Measurements from ENCODE around the gene SLC27A2.
"Not testable (repeated sequence)": the region's sequence is repeated elsewhere in the genome, so short reads cannot be mapped to it uniquely, and the experiment has no call there.

SLC27A2 gene

DNA sequence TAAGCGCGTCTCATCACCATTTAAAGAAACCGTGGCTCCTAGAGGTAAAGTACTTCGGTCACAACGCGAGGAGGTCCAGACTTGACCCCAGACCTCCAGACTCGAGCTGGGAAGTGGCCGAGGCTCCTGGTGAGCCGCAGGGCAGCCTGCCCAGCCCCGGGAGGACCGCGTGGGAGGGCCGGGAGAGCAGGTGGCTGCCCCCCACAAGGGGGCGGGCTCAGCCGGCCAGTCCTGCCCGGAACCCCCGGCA is at the start of gene SLC27A2:
SLC27A2 (plus strand) TSS at position 228 of the 250 bp plus-strand sequence. CDS start 232 bp downstream, outside the sequence.
- DNase-seq, result no peak

DNA sequence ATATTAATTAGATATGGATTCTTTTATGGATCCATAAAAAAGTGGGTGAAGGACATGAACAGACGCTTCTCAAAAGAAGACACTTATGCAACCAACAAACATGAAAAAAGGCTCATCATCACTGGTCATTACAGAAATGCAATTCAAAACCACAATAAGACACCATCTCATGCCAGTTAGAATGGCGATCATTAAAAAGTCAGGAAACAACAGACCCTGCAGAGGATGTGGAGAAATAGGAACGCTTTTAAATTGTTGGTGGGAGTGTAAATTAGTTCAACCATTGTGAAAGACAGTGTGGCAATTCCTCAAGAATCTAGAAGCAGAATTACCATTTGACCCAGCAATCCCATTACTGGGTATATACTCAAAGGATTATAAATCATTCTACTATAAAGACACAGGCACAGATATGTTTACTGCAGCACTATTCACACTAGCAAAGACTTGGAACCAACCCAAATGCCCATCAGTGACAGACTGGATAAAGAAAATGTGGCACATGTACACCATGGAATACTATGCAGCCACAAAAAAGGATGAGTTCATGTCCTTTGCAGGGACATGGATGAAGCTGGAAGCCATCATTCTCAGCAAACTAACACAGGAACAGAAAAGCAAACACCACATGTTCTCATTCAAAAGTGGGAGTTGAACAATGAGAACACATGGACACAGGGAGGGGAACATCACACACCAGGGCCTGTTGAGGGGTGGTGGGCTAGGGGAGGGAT is 49.6 kb upstream of the SLC27A2 start:
- not testable (repeated sequence) for DNase-seq

DNA sequence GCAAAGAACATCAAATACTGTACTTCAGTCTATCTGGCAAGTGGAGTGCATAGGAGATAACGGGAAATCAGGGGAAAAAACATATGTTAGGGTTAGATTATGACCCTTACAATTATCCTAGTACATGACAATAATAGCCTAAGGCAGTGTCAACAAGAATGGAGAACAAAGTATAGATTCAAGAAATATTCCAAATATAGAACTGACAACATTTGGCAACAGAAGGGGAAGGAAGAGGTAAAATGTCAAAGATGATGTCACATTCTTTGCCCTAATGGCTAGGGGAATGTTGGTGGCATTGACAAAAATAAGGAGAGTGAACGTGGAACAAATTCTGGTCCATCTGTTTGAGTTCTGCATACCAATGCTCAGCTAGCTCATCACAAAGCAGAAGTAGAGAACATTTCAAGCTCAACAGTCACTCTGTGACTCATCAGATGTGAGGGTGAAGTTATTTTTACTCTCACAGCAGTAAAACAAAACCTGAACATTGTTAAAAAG is 47.4 kb upstream of the SLC27A2 start:
- peak; percentile 68 for DNase-seq

DNA sequence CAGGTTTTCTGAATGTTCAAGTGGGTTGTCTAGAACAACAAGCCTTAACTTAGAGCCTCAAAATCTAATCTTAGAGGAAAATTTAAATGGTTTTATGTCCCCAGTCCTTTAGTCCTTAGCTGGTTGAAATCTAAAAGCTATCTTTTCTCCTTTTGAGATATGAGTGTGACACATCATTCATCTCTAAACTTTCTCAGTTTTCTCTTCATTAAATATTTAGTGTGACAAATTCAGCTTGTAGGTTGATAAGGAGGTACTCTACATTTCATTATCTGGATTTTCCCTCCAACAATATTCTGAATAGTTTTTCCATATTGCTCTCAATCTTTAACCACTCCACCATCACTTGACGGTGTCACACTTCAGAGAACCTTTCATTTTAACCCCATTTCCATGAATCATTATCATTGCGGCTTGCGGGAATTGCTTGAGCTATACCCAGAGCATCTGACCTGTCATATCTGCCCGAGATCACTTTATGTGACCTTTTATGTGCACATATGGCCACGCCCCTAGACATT is 46.9 kb upstream of the SLC27A2 start:
- no peak for DNase-seq

DNA sequence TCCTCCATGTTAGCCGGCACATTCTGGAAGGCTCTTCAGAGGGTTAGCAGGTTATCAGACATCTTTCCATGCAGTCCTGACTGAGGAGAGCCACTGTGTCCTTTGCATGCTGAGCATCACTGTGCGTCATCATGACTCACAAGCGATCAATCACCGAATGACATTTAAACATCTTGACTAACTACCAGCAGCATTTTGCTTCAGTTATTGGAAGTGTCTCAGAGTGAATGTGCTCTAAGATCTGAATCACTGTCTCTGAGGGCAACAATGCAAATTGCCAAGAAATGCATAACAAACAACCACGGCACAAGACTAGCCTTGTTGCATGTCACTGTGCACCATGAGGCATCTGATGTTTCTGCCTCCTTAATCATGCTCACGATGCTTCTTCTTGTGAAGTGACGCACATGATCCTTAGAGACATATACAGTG is 44.6 kb upstream of the SLC27A2 start:
- DNase-seq, result no peak

DNA sequence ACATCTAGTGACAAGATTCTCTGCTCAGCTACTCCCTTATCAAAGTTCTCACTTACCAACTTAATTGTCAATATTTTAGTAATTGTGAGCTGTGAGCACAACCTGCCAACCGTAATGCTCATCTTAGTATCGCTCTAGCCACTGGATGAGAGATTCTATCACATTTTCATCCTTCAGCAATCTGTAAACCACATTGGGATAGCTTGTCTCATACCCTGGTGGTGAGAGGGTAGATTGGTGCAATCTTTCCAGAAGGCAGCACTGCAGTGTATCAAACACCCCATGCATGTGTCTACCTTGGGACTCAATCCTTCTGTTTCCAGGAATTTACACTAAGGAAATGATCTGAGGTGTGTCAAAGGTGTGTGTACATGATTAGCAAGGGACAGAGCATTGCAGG is 44.1 kb upstream of the SLC27A2 start:
- no peak for DNase-seq

DNA sequence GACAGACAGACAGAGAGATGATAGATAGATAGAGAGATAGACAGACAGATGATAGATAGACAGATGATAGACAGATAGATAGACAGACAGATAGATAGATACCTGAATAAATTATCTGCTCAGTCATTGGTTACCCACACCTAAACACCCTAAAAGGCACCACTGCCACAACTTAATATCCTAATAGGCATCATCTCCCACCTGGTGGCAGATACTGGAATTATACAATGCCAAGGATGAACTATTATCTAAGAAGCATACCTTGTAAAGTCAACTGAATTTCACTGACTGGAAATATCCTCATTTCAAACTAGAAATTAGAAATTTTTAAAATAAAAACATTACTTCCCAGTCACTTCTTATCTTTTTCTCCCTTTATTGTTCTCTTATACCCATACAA is 43.6 kb upstream of the SLC27A2 start:
- DNase-seq, result no peak

DNA sequence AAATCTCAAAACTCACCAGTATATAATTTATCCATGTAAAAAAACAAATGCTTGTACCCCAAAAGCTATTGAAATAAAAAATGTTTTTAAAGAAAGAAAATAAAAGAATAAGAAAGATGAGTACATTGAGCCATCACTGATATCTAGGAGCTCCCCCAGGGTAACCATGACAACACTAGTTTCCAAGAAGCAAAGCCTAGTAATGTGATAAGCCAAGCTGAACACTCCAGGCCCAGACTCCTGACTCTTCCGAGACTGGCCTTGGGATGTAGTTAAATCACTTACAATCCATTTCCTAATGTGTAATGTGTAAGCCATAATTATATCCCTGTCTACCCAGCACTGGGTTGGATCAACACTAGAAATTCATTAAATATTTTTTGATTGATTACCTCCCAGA is 41.9 kb upstream of the SLC27A2 start:
- no peak for DNase-seq

DNA sequence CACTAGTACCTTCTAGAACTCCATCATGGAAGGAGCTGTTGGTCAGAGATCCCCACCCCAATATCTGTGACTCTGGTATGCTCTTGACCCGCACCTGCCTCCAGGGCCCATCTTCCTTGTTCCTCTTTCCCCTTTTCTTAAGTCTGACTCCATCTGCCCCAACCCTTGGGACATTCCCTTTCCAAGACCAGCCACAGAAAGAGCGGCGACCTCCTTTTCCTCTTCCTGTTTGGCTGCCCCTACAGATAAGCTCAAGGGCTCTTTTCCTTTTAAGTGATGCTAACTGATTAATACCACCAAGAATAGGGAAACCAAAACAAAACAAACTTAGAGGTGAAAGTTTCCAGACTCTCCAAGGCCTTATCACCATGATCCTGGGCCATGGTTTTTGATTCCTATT is 41.0 kb upstream of the SLC27A2 start:
- DNase-seq, result no peak

DNA sequence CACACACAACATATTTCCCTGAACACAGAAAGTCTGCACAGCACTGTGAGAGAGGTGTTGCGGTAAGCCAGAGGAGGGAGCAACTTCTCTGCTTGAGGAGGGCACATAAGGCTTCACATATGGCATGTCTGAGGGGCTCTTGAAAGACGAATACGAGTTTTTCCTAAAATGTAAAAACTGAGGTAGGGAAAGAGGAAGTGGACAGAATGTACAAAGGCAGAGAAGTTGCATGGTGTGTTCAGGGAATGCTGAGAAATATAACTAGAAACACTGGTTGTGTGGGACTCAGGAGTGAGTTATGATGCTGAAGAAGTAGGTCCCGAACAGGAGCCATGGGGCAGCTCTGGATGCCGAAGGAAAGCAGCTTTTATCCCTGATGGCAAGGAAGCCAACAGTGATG is 40.1 kb upstream of the SLC27A2 start:
- DNase-seq, result no peak

DNA sequence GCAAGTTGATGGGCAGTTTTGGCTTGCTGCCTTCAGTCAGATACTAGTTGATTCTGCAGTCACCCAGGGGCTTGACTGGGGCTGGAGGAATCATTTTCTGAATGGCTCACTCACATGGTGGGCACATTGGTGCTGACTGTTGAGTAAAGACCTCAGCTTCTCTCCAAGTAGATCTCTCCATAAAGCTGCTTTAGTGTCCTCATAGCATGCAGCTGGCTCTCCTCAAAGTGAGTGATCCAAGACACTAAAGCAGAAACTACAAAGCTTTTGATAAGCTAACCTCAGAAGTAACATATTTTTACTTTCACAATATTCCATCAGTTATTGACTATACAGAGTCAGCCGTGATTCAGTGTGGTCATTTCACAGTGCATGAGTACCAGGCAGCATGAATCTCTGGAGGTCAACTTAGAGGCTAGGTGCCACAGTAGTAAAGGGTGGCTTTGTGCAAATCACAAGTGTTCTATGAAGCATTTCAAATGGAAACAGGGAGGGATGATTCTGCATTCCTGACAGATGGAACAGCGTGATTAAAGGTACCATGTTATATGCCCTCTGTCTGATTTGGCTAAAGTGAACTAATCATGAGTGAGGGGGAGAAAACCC is 38.6 kb upstream of the SLC27A2 start:
- DNase-seq, result no peak

DNA sequence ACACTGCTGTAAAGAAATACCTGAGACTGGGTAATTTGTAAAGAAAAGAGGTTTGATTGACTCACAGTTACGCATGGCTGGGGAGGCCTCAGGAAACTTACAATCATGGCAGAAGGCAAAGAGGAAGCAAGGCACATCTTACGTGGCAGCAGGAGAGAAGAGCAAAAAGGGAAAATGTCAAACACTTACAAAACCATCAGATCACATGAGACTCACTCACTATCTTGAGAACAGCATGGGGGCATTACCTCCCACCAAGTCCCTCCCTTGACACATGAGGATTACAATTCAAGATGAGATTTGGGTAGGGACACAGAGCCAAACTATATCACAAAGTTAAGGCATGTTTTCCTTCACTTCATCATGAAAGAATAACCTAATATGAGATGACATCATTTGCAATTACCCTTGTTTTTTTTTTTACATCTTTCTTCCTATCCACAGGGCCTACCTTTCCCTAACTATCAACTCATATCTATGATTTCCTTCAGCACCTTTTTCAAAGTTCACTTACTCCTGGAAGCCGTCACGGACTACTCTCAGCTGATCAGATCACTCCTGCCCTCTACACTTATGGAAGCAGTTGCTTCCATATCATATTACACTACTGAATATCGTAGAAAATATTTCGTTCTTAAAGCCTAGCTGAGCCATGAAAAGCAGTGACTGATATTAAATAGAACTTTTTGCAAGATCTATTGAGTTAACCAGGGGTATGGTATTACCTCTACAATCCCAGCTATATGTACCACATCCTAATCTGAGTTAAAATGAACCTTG is 37.5 kb upstream of the SLC27A2 start:
- DNase-seq, result no peak

DNA sequence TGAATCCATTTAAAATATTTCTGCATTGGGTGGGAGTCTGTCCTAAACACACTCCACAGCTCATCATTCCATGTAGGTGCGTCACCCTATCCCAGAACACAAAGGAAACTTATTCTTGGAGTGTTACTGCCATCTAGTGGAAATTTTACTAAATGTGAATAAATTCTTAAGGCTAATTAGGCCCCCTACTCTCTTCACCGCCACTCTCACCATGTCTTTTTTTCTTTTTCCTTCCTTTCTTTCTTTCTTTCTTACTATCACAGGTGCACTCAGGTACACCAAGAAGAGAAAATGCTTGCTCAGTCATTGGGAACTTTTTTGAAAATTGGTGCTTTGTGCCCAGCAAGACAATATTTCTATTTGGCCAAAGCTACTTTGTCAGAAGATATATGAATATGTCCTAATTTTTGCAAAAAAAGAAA is 36.5 kb upstream of the SLC27A2 start:
- peak; percentile 71 for DNase-seq

DNA sequence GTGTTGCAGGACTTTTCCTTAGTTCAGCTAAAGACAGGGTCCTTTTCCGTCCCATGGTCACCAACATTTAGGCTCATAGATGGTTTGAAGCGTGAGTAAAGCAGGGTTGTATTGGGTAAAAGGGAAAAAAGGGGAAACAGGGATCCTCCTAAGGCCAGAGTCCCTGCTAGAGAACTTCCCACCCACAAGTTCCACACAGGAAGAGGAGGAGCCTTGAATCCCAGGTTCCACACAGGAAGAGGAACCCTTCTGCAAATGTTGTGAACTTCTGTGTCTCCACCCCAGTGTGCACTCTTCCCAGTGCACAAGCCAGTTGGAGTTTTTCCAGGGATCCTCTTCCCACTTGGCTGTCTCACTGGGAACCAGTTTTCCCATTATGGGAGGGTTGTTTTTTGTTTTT is 35.4 kb upstream of the SLC27A2 start:
- no peak for DNase-seq

DNA sequence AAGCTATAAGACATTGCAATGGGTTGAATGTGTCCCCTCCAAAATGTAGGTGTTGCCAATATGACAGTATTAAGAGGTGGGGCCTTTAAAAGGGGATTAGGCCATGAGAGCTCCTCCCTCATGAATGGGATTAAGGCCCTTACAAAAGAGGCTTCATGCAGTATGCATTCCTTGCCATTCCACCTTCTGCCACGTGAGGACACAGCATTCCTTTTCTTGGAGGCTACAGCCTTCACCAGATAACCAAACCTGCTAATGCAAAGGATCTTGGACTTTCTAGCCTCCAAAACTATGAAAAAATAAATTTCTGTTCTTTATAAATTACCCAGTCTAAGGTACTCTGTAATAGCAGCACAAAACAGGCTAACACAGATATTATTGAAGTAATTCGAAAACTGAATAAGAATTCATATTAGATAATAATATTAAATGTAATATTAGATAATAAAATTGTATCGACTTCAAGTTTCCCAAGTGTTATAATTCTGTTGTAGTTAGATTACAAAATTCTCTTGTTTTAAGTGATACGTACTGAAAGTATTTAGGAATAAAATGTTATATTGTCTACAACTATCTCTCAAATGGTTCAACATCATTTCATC is 33.5 kb upstream of the SLC27A2 start:
- DNase-seq, result no peak

DNA sequence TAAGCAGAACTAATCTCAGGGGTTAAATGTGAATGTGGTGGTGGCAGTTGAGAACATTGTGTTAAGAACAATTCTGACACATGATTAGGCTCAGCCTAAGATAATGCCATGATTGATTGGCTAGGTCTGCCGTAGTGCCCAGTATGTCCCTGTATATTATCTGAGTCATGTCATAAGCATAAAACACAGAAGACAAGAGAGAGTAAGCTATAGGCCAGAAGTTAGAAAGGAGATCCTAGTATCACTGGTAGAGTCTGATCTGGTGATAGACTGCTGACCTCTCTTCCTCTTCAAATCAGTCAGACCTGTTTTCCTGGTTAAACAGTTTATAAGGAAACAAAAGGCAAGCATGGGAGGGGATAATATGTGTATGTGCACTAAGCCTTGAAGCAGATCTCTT is 32.9 kb upstream of the SLC27A2 start:
- no peak for DNase-seq

DNA sequence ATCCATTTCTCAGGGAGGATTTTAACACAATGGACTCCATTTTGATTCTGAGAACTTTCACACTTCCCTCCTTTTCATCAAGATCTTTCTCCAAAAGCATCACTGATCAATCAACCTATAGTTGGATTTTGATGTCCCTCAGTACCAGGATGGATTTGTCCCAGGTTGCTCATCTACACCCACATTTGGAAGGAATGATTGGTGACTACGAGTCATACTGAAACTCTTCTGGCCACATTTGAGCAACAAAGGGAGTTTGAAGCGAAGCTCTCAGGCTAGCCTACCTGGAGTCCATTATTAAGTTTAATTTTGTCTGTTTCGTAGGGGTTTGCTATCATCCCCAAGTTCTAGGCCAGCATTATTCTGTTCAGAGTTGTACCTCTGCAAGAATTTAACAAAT is 31.6 kb upstream of the SLC27A2 start:
- DNase-seq, result no peak

DNA sequence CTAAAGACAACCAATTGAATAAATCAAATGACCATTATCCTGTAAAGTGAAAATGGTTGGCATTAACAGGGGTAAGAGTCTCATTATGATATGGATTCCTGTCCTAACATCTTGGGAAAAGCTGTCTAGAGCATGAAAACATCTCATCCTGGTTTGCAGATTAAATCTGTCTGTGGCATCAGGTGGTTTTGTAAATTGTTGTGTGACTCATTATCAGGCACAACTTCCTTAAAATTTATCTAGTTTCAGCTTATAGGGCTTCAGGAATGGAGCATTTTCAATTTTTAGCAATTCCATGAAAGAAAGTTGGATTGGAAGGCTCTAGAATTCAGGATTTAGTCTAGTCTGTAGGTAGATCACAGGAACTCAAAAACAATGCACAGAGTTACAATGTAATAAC is 31.1 kb upstream of the SLC27A2 start:
- no peak for DNase-seq

DNA sequence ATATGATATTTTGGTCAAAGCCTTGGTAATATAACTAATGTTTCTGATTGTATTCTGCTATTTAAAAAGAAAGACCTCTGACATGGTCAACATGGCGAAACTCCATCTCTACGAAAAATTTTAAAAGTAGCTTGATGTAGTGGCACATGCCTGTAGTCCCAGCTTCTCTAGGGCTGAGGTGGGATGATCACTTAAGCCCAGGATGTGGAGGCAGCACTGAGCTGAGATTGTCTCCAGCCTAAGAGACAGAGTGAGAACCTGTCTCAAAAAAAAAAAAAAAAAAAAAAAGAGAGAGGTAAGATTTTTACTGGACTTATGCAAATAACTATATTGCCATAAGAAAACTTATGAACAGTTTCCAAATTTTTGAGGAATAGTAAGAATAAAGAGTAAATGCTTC is 30.5 kb upstream of the SLC27A2 start:
- DNase-seq, result no peak

DNA sequence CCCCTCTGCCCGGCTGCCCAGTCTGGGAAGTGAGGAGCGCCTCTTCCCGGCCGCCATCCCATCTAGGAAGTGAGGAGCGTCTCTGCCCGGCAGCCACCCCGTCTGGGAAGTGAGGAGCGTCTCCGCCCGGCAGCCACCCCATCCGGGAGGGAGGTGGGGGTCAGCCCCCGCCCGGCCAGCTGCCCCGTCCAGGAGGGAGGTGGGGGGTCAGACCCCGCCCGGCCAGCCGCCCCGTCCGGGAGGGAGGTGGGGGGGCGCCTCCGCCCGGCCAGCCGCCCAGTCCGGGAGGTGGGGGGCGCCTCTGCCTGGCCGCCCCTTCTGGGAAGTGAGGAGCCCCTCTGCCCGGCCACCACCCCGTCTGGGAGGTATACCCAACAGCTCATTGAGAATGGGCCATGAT is 23.8 kb upstream of the SLC27A2 start:
- not testable (repeated sequence) for DNase-seq

DNA sequence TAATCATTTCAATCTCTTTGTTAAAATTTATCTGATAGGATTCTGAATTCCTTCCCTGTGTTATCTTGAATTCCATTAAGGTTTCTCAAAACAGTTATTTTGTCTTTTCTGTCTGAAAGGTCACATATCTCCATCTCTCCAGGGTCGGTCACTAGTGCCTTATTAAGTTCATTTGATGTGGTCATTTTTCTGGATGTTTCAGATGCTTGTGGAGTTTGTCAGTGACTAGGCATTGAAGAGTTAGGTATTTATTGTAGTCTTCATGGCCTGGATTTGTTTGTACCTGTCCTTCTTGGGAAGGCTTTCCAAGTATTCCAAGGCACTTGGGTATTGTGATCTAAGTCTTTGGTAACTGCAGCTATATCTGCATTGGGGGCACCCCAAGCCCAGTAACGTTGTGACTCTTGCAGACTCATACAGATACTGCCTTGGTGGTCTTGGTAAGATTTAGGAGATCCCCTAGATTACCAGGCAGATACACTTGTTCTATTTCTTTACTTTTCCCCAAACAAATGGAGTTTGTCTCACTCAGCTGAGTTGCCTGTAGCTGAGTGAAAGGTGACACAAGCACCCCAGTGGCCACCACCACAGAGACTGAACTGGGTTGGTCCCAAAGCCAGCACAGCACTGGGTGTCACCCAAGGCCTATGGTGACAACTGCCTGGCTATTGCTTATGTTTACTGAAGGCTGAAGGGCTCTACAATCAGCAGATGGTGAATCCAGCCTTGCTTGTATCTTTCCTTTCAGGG is 18.9 kb upstream of the SLC27A2 start:
- no peak for DNase-seq

DNA sequence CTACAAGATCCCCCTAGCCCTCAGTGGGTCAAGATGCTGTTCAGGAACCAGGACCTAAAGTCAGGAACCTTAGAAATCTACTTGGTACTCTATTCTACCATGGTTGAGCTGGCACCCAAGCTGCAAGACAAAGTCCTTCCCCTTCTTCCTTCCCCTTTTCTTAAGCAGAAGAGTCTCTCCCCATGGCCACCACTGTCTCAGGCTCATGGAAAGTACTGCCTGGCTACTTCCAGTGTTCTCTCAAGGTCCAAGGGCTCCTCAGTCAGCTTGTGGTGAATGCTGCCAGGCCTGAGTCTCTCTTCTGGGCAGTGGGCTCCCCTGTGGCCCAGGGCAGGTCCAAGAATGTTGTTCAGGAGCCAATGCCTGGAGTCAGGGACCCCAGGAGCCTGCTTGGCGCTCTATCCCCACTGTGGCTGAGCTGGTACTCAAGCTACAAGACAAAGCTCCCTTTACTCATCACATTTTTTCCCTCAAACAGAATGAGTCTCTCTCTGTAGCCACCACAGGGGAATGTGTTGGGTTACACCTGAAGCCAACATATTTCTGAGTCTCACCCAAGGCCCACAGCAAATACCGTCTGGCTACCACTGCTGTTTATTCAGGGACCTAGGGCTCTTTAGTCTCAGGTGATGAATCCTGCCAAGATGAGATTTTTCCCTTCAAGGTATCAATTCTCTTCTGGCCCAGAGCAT is 18.1 kb upstream of the SLC27A2 start:
- DNase-seq, result no peak
